Duodenal mucosa (tissue), 2 donors: ENCODE results near the gene RASAL2.
"Not testable (repeated sequence)": the region's sequence is repeated elsewhere in the genome, so short reads cannot be mapped to it uniquely, and the experiment has no call there.

ENCODE experiments used
- H3K27ac ChIP-seq: one replicate; pipeline ENCODE4 v1.7.0; 2013; ENCODE audit warnings: low read depth, low read length
- H3K27me3 ChIP-seq, 2 donors: one replicate each; pipeline ENCODE4 v1.7.0; 2013; ENCODE audit warnings: low read length in 2 of 2, control low read depth in 1 of 2; ENCODE audit not compliant: insufficient read depth in 2 of 2, control insufficient read depth in 1 of 2
- H3K36me3 ChIP-seq, 2 donors: one replicate each; pipeline ENCODE4 v1.7.0; 2013; ENCODE audit warnings: low read length in 2 of 2, control low read depth in 1 of 2; ENCODE audit not compliant: insufficient read depth in 2 of 2, control insufficient read depth in 1 of 2
- H3K4me1 ChIP-seq, 2 donors: one replicate each; pipeline ENCODE4 v1.7.0; 2013; ENCODE audit warnings: low read length in 2 of 2, control low read depth in 1 of 2; ENCODE audit not compliant: insufficient read depth in 2 of 2, control insufficient read depth in 1 of 2
- H3K4me3 ChIP-seq, 2 donors: one replicate each; pipeline ENCODE4 v1.7.0; 2013; ENCODE audit warnings: low read length in 2 of 2, low read depth in 1 of 2
- H3K9ac ChIP-seq, 2 donors: one replicate each; pipeline ENCODE4 v1.7.0; 2013; ENCODE audit warnings: low read length in 2 of 2, low read depth in 1 of 2
- H3K9me3 ChIP-seq, 2 donors: one replicate each; pipeline ENCODE4 v1.7.0; 2013; ENCODE audit warnings: low read length in 2 of 2, control low read depth in 1 of 2; ENCODE audit not compliant: control insufficient read depth in 1 of 2

The RASAL2 gene

DNA sequence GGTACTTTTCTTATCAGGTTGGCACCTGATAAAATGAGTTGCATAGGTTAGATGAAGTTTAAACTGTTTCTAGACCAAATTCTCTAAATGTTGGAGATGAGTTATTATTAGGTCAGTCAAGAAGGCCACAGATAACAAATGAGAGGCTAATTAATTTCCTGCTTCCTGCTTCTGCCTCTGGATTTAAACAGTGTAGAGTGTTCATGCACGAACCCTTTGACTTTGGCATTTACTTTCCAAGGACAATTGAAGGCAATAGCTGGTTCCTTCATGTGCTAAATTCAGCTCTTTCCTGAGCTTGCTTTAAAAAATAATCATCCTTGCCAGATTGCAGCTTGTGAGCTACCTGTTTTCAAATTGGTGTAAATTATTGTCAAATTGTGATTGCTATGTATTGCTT, 80.6 kb downstream of the RASAL2 start:
- H3K4me1 ChIP-seq = peaks cover 6 to 8% of the 10 kb centered on the region in 2 donors
- H3K9ac ChIP-seq = no peak overlapping the region
- no peak overlapping the region for H3K4me3 ChIP-seq
- no peaks in the 10 kb centered on the region for H3K9me3 ChIP-seq
- H3K36me3 ChIP-seq = no peaks in the 10 kb centered on the region
- H3K27me3 ChIP-seq = no peaks in the 10 kb centered on the region
- H3K27ac ChIP-seq = no peak overlapping the region

DNA sequence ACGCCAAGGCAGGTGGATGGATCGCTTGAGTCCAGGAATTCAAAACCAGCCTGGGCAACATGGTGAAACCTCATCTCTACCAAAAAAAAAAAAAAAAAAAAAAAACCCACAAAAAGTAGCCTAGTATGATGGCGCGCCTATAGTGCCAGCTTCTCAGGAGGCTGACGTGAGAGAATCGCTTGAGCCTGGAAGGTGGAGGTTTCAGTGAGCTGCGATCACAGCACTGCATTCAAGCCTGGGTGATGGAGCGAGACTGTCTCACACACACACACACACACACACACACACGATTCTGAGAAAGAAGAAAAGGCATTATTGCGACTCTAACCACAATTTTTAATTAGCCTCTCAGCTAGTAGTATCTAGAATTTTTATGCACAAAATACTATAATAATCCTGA, 86.5 kb downstream of the RASAL2 start:
- Histone ChIP-seq H3K4me1 (no peaks in the 10 kb centered on the region), H3K9ac (no peak overlapping the region), H3K9me3 (no peaks in the 10 kb centered on the region), H3K27ac (no peak overlapping the region), H3K27me3 (no peaks in the 10 kb centered on the region), H3K36me3 (no peaks in the 10 kb centered on the region), H3K4me3 (no peak overlapping the region)

DNA sequence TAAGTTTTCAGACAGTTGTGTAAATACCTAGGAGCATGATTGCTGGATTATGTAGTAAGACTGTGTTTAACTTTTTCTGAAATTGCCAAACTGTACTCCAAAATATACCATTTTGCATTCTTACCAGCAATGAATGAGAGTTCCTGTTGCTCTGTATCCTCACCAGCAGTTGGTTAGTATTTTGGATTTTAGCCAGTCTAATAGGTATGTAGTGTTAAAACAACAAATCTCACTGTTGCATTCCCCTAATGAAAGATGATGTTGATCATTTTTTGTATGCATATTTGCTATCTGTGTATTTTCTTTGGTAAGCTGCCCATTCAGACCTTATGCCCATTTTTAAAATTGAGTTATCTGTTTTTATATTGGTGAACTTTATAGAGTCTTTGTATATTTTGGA, 89.9 kb downstream of the RASAL2 start:
- Histone ChIP-seq H3K4me1 (peaks cover 0 to under 1% of the 10 kb centered on the region in 2 donors), H3K9ac (no peak overlapping the region), H3K27me3 (no peaks in the 10 kb centered on the region), H3K27ac (no peak overlapping the region), H3K36me3 (no peaks in the 10 kb centered on the region), H3K9me3 (no peaks in the 10 kb centered on the region), H3K4me3 (no peak overlapping the region)

DNA sequence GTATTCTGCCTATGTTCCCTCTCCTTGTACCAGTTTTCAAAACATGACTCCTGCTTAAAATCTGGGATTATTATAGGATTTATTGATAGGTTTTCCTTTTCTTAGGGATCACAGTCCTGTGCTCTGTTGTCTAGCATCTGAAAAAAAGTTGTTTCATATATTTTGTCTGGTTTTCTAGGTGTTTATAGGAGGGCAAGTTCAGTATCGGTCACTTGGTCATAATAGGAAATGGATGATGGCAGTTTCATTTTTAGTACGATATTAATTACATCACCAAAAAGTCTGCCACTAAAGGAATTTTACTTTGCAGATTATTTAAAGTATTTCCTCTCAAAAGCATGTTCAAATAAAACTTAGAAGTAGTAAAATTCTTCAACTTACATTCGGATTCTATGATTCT, 94.4 kb downstream of the RASAL2 start:
- Histone ChIP-seq H3K9me3 (no peaks in the 10 kb centered on the region), H3K27ac (no peak overlapping the region), H3K9ac (no peak overlapping the region), H3K4me1 (peaks cover 0 to 16% of the 10 kb centered on the region in 2 donors), H3K27me3 (no peaks in the 10 kb centered on the region), H3K36me3 (no peaks in the 10 kb centered on the region), H3K4me3 (no peak overlapping the region)

DNA sequence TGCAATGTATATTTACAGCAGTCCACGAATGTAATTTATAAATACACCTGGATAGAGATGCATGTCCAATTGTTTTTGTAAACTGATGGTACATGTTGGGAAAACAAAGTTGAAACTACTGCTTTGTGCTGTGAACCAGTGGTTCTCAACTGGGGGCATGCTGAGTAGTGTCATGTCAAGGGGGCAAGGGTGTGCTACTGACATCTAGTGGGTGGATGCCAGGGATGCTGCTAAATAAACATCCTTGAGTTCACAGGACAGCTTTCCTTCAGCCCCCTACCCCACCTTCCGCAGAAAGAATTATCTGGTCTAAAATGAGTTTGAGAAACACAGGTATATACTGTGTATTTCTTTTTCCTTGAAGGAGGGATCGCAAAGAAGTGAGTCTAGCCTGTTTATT, 95.9 kb downstream of the RASAL2 start:
- Histone ChIP-seq H3K9me3 (no peaks in the 10 kb centered on the region), H3K9ac (no peak overlapping the region), H3K4me3 (no peak overlapping the region), H3K36me3 (no peaks in the 10 kb centered on the region), H3K4me1 (peaks cover 0 to 16% of the 10 kb centered on the region in 2 donors), H3K27me3 (no peaks in the 10 kb centered on the region), H3K27ac (no peak overlapping the region)

DNA sequence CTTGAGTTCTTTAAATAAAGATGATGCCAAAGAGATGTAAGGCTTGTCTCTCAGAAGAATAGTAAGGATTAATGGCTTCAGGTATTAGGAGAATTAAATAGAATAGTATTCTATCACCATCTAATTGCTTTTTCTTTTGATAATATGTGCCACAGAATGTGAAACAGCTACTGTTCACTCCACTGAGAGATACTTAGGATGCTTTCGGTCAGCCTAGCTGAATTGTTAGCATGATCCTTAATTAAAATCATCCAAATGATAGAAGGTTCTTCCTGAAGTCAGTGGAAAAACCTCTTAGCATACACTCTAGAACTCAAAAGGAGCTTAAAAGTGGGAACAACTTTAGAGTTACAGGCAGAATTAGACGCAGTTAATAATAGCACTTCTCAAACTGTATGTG, 97.0 kb downstream of the RASAL2 start:
- Histone ChIP-seq H3K4me1 (peaks cover 0 to 16% of the 10 kb centered on the region in 2 donors), H3K36me3 (no peaks in the 10 kb centered on the region), H3K4me3 (no peak overlapping the region), H3K9me3 (no peaks in the 10 kb centered on the region), H3K27ac (no peak overlapping the region), H3K27me3 (no peaks in the 10 kb centered on the region), H3K9ac (no peak overlapping the region)

DNA sequence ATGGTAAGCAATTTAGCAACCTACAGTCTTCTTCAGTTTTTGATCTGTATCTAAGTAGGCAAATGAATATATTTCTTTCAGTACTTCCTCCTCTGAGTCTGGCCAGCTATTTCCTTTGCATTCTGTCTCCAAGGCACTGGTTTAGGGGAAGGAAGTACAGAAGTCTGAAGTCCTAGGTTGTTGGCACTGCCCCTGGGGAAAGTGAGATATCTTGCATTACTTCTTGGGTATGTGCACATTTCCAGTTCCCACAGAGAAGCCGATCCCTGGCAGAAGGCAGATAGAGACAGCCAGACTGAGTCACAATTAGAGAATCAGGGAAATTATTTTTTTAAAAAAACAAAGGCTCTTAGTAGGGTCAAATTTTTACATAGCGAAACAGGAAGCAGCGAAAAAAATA, 98.8 kb downstream of the RASAL2 start:
- no peaks in the 10 kb centered on the region for H3K9me3 ChIP-seq
- peaks cover 0 to 16% of the 10 kb centered on the region in 2 donors for H3K4me1 ChIP-seq
- H3K27ac ChIP-seq = no peak overlapping the region
- peak overlapping the region; percentile 8 to 45 for H3K4me3 ChIP-seq
- H3K36me3 ChIP-seq = no peaks in the 10 kb centered on the region
- H3K27me3 ChIP-seq = no peaks in the 10 kb centered on the region
- no peak overlapping the region for H3K9ac ChIP-seq

DNA sequence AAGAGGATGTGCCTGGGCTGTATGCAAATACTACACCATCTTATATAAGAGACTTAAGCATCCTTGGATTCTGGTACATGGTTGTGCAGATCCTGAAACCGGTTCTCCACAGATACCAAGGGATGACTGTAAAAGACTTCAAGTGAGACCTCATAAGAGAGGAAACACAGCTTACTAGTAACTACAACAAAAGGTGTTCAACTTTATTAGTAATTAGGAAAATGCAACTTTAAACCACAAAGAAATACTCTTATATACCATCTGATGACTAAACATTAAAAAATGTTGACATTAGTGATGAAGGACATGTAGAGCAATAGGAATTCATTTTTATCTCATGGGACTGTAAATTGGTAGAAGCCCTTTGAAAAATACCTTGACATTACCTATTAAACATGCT, 102.7 kb downstream of the RASAL2 start:
- H3K27ac ChIP-seq = no peak overlapping the region
- H3K9me3 ChIP-seq = peaks cover 4 to 7% of the 10 kb centered on the region in 2 donors
- no peak overlapping the region for H3K4me3 ChIP-seq
- no peaks in the 10 kb centered on the region for H3K36me3 ChIP-seq
- no peak overlapping the region for H3K9ac ChIP-seq
- H3K4me1 ChIP-seq = peaks cover 0 to 12% of the 10 kb centered on the region in 2 donors
- no peaks in the 10 kb centered on the region for H3K27me3 ChIP-seq

DNA sequence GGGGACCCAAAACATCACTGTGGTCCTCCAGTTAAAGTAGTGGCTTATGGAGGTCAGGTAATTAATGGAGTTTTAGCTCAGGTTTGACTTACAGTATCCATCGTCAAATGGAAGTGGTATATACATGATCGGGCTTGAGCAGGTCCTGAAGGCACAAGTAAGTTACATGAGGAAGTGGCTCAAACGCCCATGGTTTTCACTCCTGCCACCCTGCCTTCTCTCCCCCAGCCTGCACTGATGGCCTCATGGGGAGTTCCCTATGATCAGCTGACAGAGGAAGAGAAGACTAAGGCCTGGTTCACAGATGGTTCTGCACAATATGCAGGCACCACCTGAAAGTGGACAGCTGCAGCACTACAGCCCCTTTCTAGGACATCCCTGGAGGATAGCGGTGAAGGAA, 108.2 kb downstream of the RASAL2 start:
- not testable (repeated sequence) for H3K27ac ChIP-seq, H3K36me3 ChIP-seq, H3K4me1 ChIP-seq, H3K27me3 ChIP-seq, H3K4me3 ChIP-seq, H3K9ac ChIP-seq, H3K9me3 ChIP-seq

DNA sequence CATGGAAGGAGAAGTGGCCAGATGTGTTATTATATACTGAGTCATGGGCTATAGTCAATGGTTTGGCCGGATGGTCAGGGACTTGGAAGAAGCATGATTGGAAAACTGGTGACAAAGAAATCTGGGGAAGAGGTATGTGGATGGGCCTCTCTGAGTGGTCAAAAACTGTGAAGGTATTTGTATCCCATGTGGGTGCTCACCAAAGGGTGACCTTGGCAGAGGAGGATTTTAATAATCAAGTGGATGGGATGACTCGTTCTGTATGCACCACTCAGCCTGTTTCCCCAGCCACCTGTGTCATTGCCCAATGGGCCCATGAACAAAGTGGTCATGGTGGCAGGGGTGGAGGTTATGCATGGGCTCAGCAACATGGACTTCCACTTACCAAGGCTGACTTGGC, 108.6 kb downstream of the RASAL2 start:
- H3K9me3 ChIP-seq, H3K27me3 ChIP-seq, H3K4me3 ChIP-seq, H3K36me3 ChIP-seq, H3K9ac ChIP-seq, H3K27ac ChIP-seq, H3K4me1 ChIP-seq: not testable (repeated sequence)

DNA sequence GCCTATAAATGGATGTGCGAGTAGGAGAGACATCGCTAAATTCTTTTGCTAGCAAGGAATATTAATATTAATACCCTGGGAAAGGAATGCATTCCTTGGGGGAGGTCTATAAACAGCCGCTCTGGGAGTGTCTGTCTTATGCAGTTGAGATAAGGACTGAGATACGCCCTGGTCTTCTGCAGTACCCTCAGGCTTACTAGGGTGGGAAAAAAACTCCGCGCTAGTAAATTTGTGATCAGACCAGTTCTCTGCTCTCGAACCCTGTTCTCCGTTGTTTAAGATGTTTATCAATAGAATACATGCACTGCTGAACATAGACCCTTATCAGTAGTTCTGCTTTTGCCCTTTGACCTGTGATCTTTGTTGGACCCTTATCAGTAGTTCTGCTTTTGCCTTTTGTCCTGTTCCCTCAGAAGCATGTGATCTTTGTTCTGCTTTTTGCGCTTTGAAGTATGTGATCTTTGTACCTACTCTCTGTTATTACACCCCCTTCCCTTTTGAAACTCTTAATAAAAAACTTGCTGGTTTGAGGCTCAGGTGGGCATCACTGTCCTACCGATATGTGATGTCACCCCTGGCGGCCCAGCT, 114.5 kb downstream of the RASAL2 start:
- not testable (repeated sequence) for H3K4me3 ChIP-seq, H3K9ac ChIP-seq, H3K27ac ChIP-seq, H3K27me3 ChIP-seq, H3K4me1 ChIP-seq, H3K36me3 ChIP-seq
- peaks cover 12 to 22% of the 10 kb centered on the region in 2 donors for H3K9me3 ChIP-seq
